Measurements from ENCODE around the gene GRIK2. TPM values are rescaled to one million over a fixed set of nuclear protein-coding genes. Genes with fewer than 3 reads are reported as not detected.

GRIK2 gene
- total RNA-seq, 1 experiment from 2014 or later, result 0.70 TPM

GRCh38 chr6:101826269-101826668 lies 432.8 kb downstream of the GRIK2 start:
- Mint-ChIP-seq H3K4me1 (peaks cover 9 to 12% of the 10 kb centered on the region in 2 experiments), H3K27ac (no peak overlapping the region), H3K36me3 (ENCODE audit: insufficient read depth in 1 of 3, low read depth in 3 of 3) (peaks cover 0 to 17% (median 12%) of the 10 kb centered on the region in 3 experiments; a peak in 5 of 7 replicates), H3K4me3 (no peak overlapping the region), H3K9me3 (peaks cover 12 to 17% of the 10 kb centered on the region in 2 experiments; a peak in 4 of 5 replicates), H3K27me3 (ENCODE audit: low read depth) (no peaks in the 10 kb centered on the region)
- H2BK12ac ChIP-seq (ENCODE audit: insufficient read length, low read depth, low read length), result no peak overlapping the region
- no peak overlapping the region for H3K9ac ChIP-seq (ENCODE audit: extremely low read depth, insufficient read length, low read length)
- no peak overlapping the region for H3K4me2 ChIP-seq (ENCODE audit: insufficient read depth, insufficient read length, low read length)
- no peak overlapping the region for H2BK15ac ChIP-seq (ENCODE audit: low read depth, low read length)
- H4K5ac ChIP-seq (ENCODE audit: insufficient read length, low read depth, low read length), result no peak overlapping the region
- H4K20me1 ChIP-seq (ENCODE audit: control insufficient read depth, insufficient read depth, insufficient read length), result no peaks in the 10 kb centered on the region
- no peak overlapping the region for H3K14ac ChIP-seq (ENCODE audit: insufficient read depth, low read length)
- no peak overlapping the region for H4K8ac ChIP-seq (replicated peaks; ENCODE audit: insufficient read length, low read depth, low read length)
- no peak overlapping the region for H4K91ac ChIP-seq (ENCODE audit: insufficient read length, low read depth, low read length)
- H3K9me3 ChIP-seq (ENCODE audit: control insufficient read depth, low read depth, low read length), result no peaks in the 10 kb centered on the region
- H3K23me2 ChIP-seq (ENCODE audit: insufficient read length, low read depth, low read length, poor library complexity, severe bottlenecking), result no peaks in the 10 kb centered on the region
- H3K27me3 ChIP-seq (ENCODE audit: insufficient read depth, low read length), result no peaks in the 10 kb centered on the region
- no peak overlapping the region for H2BK120ac ChIP-seq (ENCODE audit: low read depth, low read length, poor library complexity, severe bottlenecking)
- no peak overlapping the region for H3K4ac ChIP-seq (ENCODE audit: low read depth, low read length)
- H2BK5ac ChIP-seq (ENCODE audit: insufficient read length, low read length), result no peak overlapping the region
- no CpG with 5 or more reads among the region's 2 CpGs for WGBS (ENCODE audit: extremely low coverage, insufficient read length, low lambda C conversion rate)
- H3K18ac ChIP-seq (ENCODE audit: insufficient read length, low read depth, low read length), result no peak overlapping the region
- peaks cover 2% of the 10 kb centered on the region; the same call in 1 of the 2 replicates for H3K4me1 ChIP-seq (ENCODE audit: insufficient read depth, low read length)
- no peak overlapping the region for H3K56ac ChIP-seq (ENCODE audit: insufficient read length, low read depth, low read length)
- H3K23ac ChIP-seq (ENCODE audit: insufficient read length, low read depth, low read length), result no peak overlapping the region
- no peak overlapping the region for H2AFZ ChIP-seq (ENCODE audit: low read length)
- no peak overlapping the region for H3K27ac ChIP-seq (ENCODE audit: insufficient read length, low read depth, low read length)
- no peak for DNase-seq
- no peak overlapping the region for H2AK5ac ChIP-seq (ENCODE audit: insufficient read length, low read length)
- H2BK20ac ChIP-seq (ENCODE audit: low read depth, low read length, poor library complexity, severe bottlenecking), result no peak overlapping the region
- no peaks in the 10 kb centered on the region for H3K79me1 ChIP-seq (ENCODE audit: insufficient read depth, low read depth, low read length, poor library complexity, severe bottlenecking)
- no peak for TF ChIP-seq CTCF (conservative IDR thresholded peaks at IDR 0.05)
- H3T11ph ChIP-seq (ENCODE audit: low read length), result no peak overlapping the region
- H3K79me2 ChIP-seq (ENCODE audit: insufficient read depth, low read length), result no peaks in the 10 kb centered on the region

Measured in H9 (cell line).